Gastroesophageal sphincter (tissue), 4 donors: ENCODE results near the gene OPRD1. TPM values are rescaled to one million over a fixed set of nuclear protein-coding genes. Genes with fewer than 3 reads are reported as not detected.

Source experiments
- ATAC-seq: fragments of 150-250 bp; one replicate; pipeline ENCODE4 v1.9.1; 2016; ENCODE audit warnings: mild to moderate bottlenecking, moderate library complexity
- H3K27ac ChIP-seq, 4 donors: fragments of 200-600 bp; sonication (generic) in 3 of 4; 1 replicate in 3 of 4; 2 replicates in 1 of 4; pipeline ENCODE4 v1.5.1; 2016 to 2019
- H3K27me3 ChIP-seq: fragments of 200-600 bp; sonication (generic); one replicate; pipeline ENCODE4 v1.5.1; 2019
- H3K36me3 ChIP-seq, 2 donors: fragments of 200-600 bp; sonication (generic); one replicate each; pipeline ENCODE4 v1.5.1; 2019; ENCODE audit warnings: control low read depth in 1 of 2
- H3K4me1 ChIP-seq, 3 donors: fragments of 200-600 bp; sonication (generic); 1 replicate in 2 of 3; 2 replicates in 1 of 3; pipeline ENCODE4 v1.5.1; 2016 to 2019; ENCODE audit warnings: control low read depth in 2 of 3
- H3K4me3 ChIP-seq, 2 donors: fragments of 200-600 bp; sonication (generic); one replicate each; pipeline ENCODE4 v1.5.1; 2019; ENCODE audit warnings: mild to moderate bottlenecking in 1 of 2, moderate library complexity in 1 of 2
- H3K9me3 ChIP-seq, 3 donors: fragments of 200-600 bp; sonication (generic); one replicate each; pipeline ENCODE4 v1.5.1; 2017 to 2019; ENCODE audit warnings: control low read depth in 2 of 3
- CTCF ChIP-seq, 4 experiments: fragments of 200-600 bp in 2 of 4; fragments of 450-650 bp in 2 of 4; sonication (generic) in 1 of 4; IDR thresholded peaks; one replicate each; pipeline ENCODE4 v1.5.1; 2017 to 2019; ENCODE audit warnings: antibody characterized with exemption in 4 of 4, mild to moderate bottlenecking in 2 of 4, moderate library complexity in 2 of 4
- EP300 ChIP-seq: sonication (generic); formaldehyde crosslinking; IDR thresholded peaks from one replicate; pipeline ENCODE4 v1.6.1; 2017; ENCODE audit warnings: antibody characterized with exemption, mild to moderate bottlenecking
- POLR2A ChIP-seq, 2 donors: fragments of 450-650 bp; IDR thresholded peaks; one replicate each; pipeline ENCODE4 v1.6.1; 2017; ENCODE audit warnings: antibody characterized with exemption in 2 of 2, mild to moderate bottlenecking in 2 of 2, moderate library complexity in 1 of 2
- POLR2AphosphoS5 ChIP-seq: sonication (generic); formaldehyde crosslinking; IDR thresholded peaks from one replicate; pipeline ENCODE4 v1.6.1; 2017; ENCODE audit warnings: antibody characterized with exemption
- WGBS, 2 donors: methylation state at CpG; one replicate each; pipeline ENCODE4 v1.1.5; 2018; ENCODE audit warnings: low coverage in 1 of 2; 5-methylcytosine and 5-hydroxymethylcytosine counted together
- total RNA-seq, 4 donors: library from RNA; depleted of rRNA; stranded (reverse); fragments of >200 nt; gene quantifications; one replicate each; pipeline ENCODE4 v1.1.0, GENCODE V29; 2016

Gene OPRD1
- total RNA-seq, 4 donors from 2014 or later: 0.08 to 0.16 (median 0.13) TPM; not detected in 1

GRCh38 chr1:28830814-28831213 lies 18.8 kb downstream of the OPRD1 start:
- H3K36me3 ChIP-seq: no peaks in the 10 kb centered on the region

GRCh38 chr1:28832966-28833365 lies 21.0 kb downstream of the OPRD1 start:
- no peak for TF ChIP-seq CTCF (IDR thresholded peaks at IDR 0.05)
- H3K36me3 ChIP-seq: no peaks in the 10 kb centered on the region
- peaks cover 23% of the 10 kb centered on the region for H3K27me3 ChIP-seq
- ATAC-seq: no peak
- WGBS, 2 donors: 54% methylated on average over 4 of the region's 4 CpGs; no CpG with 5 or more reads in 1 of the 2 donors
- H3K4me3 ChIP-seq: no peak overlapping the region
- H3K9me3 ChIP-seq: no peaks in the 10 kb centered on the region
- H3K27ac ChIP-seq: no peak overlapping the region
- H3K4me1 ChIP-seq: no peaks in the 10 kb centered on the region

More at GRCh38 chr1:28830814-28831213, 18.8 kb downstream of the OPRD1 start:
- Histone ChIP-seq H3K4me3 (no peak overlapping the region), H3K4me1 (no peaks in the 10 kb centered on the region), H3K9me3 (no peaks in the 10 kb centered on the region), H3K27me3 (peaks cover 16% of the 10 kb centered on the region), H3K27ac (no peak overlapping the region)
- 83% methylated on average over 1 of the region's 2 CpGs; no CpG with 5 or more reads in 1 of the 2 donors for WGBS, 2 donors
- no peak for ATAC-seq
- TF ChIP-seq POLR2AphosphoS5: no peak
- no peak for TF ChIP-seq POLR2A (IDR thresholded peaks at IDR 0.05)
- no peak for TF ChIP-seq EP300
- no peak for TF ChIP-seq CTCF (IDR thresholded peaks at IDR 0.05)

- ATAC-seq: no peak
- no peaks in the 10 kb centered on the region for H3K36me3 ChIP-seq
- H3K4me3 ChIP-seq: no peak overlapping the region
- H3K9me3 ChIP-seq: no peaks in the 10 kb centered on the region
- 90 to 100% methylated on average over 3 to 7 of the region's 7 CpGs for WGBS, 2 donors
- TF ChIP-seq POLR2A (IDR thresholded peaks at IDR 0.05) (no peak), POLR2AphosphoS5 (no peak), CTCF (IDR thresholded peaks at IDR 0.05) (no peak), EP300 (no peak)
- H3K4me1 ChIP-seq: no peaks in the 10 kb centered on the region
- no peak overlapping the region for H3K27ac ChIP-seq
- H3K27me3 ChIP-seq: peaks cover 25% of the 10 kb centered on the region
Measured at GRCh38 chr1:28833381-28833780, 21.4 kb downstream of the OPRD1 start.

- WGBS, 2 donors: 18% methylated on average over 2 of the region's 4 CpGs; no CpG with 5 or more reads in 1 of the 2 donors
Measured at GRCh38 chr1:28835237-28835650, 23.3 kb downstream of the OPRD1 start.

More at GRCh38 chr1:28835237-28835650, 23.3 kb downstream of the OPRD1 start:
- Histone ChIP-seq H3K36me3 (no peaks in the 10 kb centered on the region), H3K9me3 (no peaks in the 10 kb centered on the region), H3K27ac (no peak overlapping the region), H3K4me1 (no peaks in the 10 kb centered on the region), H3K4me3 (no peak overlapping the region), H3K27me3 (peaks cover 26% of the 10 kb centered on the region)
- ATAC-seq: no peak
- TF ChIP-seq CTCF (IDR thresholded peaks at IDR 0.05): no peak
- no peak for TF ChIP-seq POLR2A (IDR thresholded peaks at IDR 0.05)
